HG03103 (cell line): ENCODE measurements around the gene STRA6.

Experiments used
- ATAC-seq: cut with Tn5 transposase; IDR thresholded peaks from one replicate; pipeline ENCODE4 v1.9.1; 2021; ENCODE audit warnings: low read depth; ENCODE audit not compliant: unreplicated experiment

STRA6 gene

DNA sequence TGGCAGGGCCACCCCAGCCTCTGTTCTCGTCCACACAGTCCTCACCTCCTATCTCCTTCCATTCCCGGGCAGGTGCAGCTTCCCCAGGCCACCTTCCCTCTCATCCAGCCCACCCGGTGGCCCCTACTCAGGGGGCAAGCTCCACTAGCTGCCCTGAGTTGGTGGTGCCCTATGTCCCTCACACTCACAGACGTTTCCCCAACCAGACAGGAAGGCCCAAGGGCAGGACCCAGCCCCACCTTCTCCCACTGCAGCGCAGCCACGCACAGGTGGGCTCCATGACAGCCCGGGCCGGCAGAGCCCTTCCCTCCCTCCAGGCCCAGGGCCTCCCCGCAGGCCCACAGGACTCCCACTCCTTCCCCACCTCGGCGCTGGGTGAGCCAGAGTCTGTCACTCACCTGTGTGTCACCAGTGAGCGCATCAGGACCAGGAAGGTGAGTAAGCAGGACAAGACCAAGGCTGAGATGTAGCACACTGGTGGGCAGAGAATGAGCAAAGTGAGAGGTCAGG lies 17.9 kb downstream of the STRA6 start:
- no peak for ATAC-seq

GRCh38 chr15:74182131-74182530 lies 20.5 kb downstream of the STRA6 start:
- ATAC-seq: no peak

DNA sequence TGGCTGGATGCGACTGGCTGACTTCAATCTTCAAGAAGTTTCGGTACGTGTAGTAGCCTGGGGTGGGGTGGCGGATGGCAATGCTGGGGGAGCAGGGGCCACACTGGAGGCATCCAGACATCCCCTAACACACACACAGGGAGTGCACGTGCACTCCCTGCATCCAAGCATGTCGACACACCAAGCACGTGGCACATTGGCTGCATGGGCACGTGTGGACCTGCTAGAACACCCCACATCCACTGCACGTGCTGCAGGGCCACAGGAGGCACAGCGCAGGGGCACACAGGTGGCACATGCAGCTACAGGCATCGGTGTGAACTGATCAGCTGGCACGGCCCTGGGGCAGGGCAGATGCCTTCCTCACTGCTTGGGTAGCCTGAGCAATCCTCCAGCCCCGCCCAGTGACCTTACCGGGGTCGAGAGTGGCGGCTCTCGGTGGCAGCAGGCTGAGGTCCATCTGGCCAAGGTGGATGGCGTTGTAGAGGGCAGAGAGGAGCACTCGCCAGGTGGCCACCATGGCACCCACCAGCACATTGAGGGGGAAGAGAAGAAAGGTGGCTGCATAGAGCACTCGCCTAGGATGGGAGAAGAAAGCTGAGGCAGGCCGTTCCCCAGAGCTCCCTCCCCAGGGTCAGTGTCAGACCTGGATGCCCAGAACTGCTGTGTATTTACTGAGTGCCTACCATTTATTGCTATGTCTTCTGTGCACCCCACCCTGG lies 21.5 kb downstream of the STRA6 start:
- no peak for ATAC-seq

GRCh38 chr15:74179983-74180880 lies 22.4 kb downstream of the STRA6 start:
- ATAC-seq: no peak

GRCh38 chr15:74179101-74179841 lies 23.3 kb downstream of the STRA6 start:
- no peak for ATAC-seq

- ATAC-seq: no peak
These were observed 24.1 kb downstream of the STRA6 start for GRCh38 chr15:74178326-74179100.

- ATAC-seq: no peak
These were observed 26.0 kb downstream of the STRA6 start for GRCh38 chr15:74176262-74177214.

- no peak for ATAC-seq
These were observed 27.1 kb downstream of the STRA6 start for GRCh38 chr15:74175271-74176191.

GRCh38 chr15:74174958-74175253 lies 27.7 kb downstream of the STRA6 start:
- no peak for ATAC-seq

DNA sequence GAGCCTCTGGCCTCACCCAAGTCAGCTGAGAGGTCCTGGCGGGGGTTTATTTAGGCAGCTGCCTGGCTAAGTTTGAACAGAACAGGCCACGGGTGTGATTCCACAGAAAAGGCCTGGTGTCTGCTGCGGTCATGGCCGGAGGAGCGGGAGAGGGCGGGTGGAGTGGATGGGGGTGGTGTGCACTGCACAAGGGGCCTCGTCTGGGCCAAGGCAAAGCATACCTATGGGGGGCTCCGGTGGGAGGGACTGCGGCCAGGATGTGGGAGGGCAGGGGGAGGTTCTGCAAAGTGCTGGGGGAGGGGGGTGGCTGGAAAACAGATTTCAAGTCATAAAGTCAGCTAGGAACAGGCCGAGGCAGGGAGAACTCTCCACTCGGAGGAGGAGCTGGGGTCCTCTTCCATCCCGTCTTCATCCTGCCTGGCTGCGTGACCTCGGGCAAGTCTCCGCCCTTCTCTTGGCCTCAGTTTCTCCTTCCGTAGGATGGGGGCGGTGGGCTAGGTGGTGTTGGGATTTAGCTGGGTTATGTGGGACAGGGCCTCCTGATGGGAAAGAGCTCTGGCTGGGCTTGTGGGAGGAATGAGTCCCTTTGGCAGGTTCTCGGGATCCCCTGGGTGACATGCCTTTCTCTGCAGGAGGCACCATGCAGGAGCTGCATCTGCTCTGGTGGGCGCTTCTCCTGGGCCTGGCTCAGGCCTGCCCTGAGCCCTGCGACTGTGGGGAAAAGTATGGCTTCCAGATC lies 28.2 kb downstream of the STRA6 start:
- no peak for ATAC-seq

DNA sequence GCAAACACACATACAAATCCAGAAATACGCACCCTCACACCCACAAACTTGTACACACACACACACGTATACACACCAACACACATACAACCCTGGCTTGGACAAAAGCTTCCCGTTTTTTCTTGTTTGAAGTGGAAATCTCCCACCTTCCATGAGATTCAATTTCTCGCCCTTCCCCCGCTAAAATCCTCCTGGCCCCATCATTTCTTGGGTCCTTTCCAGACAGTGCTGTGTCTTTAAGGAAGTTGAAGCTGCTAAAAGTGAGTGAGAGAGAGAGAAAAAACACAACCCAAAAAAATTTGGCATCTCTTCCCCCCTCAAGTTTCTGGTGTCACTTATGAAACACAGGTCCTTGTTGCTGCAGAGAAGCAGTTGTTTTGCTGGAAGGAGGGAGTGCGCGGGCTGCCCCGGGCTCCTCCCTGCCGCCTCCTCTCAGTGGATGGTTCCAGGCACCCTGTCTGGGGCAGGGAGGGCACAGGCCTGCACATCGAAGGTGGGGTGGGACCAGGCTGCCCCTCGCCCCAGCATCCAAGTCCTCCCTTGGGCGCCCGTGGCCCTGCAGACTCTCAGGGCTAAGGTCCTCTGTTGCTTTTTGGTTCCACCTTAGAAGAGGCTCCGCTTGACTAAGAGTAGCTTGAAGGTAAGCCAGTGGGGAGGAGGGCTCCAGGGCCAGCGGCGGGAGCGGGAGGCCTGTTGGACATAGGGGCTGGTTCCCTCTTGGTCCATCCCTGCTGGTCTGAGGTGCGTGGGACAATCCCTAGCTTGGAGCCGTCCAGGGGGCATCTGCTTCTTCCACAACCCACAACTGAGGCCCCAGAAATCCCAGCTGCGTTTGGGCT lies 29.0 kb downstream of the STRA6 start, which contains the start of gene ISLR:
TSS of gene ISLR (plus strand) at position 331 of the 839 bp plus-strand sequence. CDS start 1,149 bp downstream, outside the sequence.
- no peak for ATAC-seq

GRCh38 chr15:74172701-74173379 lies 29.7 kb downstream of the STRA6 start:
- no peak for ATAC-seq

DNA sequence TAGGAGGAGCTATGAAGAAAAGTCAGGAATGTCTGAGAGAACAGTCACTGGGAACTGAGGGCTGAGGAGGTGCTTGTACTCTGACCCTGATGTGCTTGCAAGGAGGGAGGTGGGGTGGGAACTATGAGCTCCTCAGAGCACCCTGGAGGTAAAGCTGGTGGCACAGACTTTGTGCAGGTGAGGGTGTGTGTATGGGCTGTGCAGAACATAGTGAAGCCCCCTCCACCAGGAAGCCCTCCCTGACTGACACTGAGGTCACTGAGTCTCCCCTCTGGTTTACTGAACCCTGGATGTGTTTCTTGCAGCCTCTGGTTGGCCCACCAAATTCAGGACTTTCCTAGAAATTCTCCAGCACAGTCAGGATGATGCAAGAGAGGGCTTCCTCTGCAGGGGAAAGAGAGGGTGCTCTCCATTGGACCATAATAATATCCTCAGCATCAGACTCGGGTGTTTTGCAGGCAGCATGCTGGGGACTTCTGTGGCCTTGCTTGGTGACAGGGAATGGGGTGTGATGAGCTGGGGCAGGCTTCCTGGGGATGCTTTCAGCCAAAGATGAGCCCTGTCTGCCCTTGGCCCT lies 30.5 kb downstream of the STRA6 start:
- no peak for ATAC-seq

DNA sequence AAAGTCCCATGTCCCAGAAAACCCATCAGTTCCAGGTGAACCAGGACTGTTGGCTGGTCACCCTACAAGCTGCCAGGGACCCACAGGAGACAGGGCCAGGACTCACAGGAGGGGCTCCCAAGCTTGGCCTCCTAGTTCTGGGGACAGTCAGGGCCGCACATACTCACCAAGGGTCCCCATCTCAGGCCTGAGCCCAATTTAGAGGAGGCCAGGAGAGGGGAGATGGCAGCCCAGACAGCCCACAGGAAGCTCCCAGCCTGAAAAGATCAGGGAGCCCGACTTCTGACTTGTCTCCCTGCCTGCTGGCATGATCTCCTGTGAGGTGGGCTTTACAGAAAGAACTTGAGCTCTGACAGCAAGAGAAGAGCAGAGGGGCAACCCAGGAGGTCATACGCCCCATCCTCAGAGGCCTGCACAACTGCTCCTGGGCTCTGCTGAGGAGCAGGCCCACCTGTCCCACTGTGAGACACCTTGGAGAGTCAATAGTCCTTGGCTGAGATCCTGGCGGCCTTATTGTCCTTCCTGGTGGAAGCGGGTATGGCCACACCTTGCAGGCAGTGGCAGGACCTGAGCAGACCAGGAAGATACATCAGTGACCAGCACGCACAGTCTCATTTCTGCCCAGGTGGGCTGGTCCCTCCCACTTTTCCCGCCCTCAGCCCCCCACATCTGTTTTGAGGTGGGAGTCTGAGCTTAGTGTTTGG lies 31.6 kb downstream of the STRA6 start:
- no peak for ATAC-seq
